ENCODE results near the gene PDIA5.

DNA sequence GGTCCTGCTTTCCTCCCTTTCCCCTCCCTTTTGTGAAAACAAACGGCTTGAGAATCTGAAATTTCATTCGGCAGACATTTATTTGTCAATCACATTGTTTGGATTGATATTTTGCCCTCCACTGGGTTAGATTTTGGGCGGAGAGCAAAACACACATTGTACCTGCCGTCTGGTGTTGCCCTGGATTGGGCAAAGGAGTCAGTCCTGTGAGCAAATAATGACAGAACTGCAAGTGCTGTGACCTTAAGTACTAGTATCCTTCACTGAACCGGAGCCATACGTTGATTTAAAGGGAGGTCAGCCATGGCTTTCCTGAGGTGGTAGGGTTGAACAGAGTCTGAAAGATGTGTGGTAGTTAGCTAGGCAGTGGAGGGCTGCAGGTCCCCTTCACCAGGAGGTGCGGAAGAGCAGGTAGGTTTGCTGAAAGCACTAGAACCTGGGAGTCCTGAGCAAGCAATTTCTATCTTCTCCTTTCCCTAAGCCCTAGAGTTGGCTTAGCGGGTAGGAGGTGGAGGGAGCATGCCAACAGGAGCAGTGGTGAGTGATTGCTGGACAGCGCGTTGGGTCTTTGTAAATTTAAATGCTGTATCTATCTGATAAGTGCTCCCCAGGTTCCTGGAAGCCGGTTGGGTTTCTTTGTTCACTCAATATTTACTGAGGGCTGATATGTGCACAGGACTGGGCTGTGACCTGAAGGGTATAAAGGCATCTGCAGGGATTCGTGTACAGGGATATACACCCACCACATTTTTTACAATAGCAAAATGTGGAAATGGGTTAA lies 2.0 kb downstream of the PDIA5 start:
- TF ChIP-seq, protein P1, sequence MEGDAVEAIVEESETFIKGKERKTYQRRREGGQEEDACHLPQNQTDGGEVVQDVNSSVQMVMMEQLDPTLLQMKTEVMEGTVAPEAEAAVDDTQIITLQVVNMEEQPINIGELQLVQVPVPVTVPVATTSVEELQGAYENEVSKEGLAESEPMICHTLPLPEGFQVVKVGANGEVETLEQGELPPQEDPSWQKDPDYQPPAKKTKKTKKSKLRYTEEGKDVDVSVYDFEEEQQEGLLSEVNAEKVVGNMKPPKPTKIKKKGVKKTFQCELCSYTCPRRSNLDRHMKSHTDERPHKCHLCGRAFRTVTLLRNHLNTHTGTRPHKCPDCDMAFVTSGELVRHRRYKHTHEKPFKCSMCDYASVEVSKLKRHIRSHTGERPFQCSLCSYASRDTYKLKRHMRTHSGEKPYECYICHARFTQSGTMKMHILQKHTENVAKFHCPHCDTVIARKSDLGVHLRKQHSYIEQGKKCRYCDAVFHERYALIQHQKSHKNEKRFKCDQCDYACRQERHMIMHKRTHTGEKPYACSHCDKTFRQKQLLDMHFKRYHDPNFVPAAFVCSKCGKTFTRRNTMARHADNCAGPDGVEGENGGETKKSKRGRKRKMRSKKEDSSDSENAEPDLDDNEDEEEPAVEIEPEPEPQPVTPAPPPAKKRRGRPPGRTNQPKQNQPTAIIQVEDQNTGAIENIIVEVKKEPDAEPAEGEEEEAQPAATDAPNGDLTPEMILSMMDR (IDR thresholded peaks at IDR 0.05), result no peak; the same call in 1 of the 2 replicates
- TF ChIP-seq POLR2AphosphoS5 (IDR thresholded peaks at IDR 0.05; ENCODE audit: low read depth, low read length) (no peak), SIN3A (IDR thresholded peaks at IDR 0.05; ENCODE audit: borderline replicate concordance, insufficient read depth, low read depth, low read length) (no peak)
